Globus pallidus (tissue), 1 donor: ENCODE measurements around the gene USP14.
"Not testable (repeated sequence)": the region's sequence is repeated elsewhere in the genome, so short reads cannot be mapped to it uniquely, and the experiment has no call there.

Experiments used
- DNase-seq: peaks from one replicate; pipeline ENCODE4 v3.0.0-alpha.2; 2015; ENCODE audit warnings: low spot score

The USP14 gene

DNA sequence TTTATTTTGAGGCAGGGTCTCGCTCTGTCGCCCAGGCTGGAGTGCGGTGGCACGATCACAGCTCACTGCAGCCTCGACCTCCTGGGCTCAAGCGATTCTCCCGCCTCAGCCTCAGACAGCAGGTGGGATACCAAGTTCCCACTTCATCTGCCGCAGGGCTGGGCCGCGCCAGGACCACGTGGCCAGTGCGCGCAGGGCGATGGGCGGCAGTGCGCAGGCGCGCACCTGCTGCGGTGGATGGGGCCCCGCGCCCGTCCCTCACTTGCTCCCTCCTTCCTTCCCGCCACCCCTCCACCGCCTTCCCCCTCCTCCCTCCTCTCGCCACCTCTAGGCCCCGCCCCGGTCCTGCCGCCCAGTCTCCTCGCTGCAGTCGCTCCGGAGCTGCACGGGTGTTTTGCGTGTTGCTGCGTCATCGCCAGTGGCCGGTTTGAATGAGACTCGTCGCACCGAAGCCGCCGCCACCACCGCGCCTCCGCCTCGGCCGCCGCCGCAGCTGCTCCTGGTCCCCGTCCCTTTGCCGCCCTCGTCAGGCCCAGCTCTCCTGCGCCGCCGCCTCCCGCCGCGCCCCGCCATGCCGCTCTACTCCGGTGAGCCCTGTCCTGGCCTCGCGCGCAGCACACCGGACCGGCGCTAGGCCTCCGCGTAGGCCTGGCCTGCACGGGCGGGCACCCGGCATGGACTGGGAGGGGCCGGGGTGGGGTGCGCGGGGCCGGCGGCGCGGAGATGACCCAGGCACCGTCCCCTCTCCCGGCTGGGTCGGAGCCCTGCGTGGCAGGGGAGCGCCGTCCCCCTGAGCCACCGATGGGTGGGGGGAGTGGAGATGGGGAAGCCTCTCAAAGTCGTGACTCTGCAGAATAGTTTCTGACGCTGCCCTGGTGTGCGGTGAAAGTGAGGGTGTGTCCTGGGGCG is at the start of gene USP14:
TSS of gene USP14 (plus strand) at position 430 of the 909 bp plus-strand sequence. CDS start at position 572, 142 bp downstream.
- peak; percentile 95 for DNase-seq

DNA sequence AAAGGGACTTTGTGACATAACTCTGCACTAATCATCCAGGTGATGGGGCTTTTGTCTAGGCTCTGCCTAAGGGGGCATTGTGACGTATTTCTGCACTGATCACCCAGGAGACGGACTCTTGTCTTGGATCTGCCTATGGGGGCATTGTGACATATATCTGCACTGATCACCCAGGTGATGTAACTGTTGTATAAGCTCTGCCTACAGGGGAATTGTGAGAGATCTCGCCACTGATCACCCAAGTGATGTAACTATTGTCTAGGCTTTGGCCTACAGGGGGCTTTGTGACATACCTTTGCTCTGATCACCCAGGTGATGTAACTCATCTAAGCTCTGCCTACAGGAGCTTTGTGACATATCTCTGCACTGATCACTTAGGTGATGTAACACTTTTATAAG is 49.7 kb upstream of the USP14 start:
- DNase-seq, result not testable (repeated sequence)

- DNase-seq, result not testable (repeated sequence)
Observed at GRCh38 chr18:109130-109921, 49.0 kb upstream of the USP14 start.

DNA sequence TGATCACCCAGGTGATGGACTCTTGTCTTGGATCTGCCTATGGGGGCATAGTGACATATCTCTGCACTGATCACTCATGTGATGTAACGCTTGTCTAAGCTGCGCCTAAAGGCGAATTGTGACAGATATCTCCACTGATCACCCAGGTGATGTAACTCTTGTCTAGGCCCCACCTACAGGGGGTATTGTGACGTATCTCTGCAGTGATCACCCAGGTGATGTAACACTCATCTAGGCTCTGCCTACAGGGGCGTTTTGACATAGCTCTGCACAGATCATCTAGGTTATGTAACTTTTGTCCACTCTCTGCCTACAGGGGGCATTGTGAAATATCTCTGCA is 48.5 kb upstream of the USP14 start:
- not testable (repeated sequence) for DNase-seq

DNA sequence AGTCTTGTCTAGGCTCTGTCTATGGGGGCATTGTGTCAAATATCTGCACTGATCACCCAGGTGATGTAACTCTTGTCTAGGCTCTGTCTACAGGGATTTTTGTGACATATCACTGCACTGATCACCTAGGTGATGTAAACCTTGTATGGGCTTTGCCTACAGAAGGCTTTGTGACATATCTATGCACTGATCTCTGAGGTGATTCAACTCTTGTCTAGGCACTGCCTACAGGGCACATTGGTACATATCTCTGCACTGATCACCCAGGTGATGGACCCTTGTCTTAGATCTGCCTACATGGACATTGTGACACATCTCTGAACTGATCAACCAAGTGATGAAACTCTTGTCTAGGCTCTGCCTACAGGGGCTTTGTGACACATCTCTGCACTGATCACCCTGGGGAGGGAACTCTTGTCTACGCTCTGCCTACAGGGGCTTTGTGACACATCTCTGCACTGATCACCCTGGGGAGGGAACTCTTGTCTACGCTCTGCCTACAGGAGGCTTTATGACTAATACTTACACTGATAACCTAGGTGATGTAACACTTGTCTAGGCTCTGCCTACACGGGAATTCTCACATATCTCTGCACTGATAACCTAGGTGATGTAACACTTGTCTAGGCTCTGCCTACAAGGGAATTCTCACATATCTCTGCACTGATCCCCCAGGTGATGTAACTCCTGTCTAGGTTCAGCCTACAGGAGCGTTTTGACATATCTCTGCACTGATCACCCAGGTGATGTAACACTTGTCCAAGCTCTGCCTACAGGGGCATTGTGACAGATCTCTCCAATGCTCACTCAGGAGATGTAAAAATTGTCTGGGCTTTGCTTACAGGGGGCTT is 47.8 kb upstream of the USP14 start:
- not testable (repeated sequence) for DNase-seq

DNA sequence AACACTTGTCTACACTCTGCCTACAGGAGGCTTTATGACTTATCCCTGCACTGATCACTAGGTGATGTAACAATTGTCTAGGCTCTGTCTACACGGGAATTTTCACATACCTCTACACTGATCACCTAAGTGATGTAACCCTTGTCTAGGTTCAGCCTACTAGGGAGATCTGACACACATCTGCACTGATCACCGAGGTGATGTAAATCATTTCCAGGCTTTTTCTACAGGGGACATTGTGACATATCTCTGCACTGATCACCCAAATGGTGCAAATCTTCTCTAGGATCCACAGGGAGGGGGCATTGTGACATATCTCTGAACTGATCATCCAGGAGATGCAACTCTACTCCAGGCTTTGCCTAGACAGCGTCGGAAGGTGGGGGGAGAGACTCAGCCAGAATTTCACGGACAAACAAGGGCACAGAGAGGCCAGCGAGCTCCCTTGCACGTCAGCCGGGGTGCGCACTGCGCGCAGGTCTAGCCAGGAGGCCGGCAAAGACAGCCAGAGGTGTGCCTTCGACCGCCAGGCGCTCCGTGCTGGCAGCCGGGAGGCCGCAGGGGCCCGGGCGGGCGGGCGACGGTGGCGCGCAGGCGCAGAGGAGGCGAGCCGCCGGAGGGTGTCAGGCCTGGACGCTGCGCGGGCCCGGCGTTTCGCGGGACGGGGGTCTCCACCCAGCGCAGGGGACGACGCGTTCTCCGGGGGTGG is 46.9 kb upstream of the USP14 start:
- peak; percentile 70 for DNase-seq

DNA sequence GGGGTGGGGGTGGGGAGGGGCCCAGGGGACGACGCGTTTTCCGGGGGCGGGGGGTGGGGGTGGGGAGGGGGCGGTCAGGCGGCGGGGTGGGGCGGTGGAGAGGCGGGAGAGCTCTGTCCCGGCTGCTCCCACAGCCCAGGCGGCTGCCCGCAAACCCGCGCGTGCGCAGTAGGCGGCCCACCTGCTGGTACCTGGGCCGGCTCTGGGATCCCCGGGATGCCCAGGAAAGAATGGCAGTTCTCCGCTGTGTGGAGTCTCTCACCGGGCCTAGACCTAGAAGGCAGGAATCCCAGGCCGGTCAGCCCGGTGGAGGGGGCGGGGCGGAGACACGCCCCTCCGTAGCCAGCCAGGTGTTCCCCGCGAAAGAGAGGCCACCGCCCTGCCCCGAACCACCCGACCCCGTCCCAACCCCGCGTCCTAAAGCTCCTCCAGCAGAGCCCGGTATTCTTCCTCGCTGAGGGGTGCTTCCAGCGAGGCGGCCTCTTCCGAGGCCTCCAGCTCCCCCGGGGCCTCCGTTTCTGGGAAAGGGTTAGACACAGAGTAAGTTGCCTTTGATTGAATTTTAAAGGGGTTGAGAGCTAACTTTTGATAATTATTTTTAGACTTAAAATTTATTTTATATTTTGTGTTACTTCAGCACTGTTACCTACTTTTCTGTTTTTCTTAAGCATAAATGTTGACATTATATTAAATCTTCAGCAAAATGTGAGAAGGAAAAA is 46.2 kb upstream of the USP14 start:
- not testable (repeated sequence) for DNase-seq

GRCh38 chr18:120539-121260 is 37.7 kb upstream of the USP14 start:
- DNase-seq, result not testable (repeated sequence)

DNA sequence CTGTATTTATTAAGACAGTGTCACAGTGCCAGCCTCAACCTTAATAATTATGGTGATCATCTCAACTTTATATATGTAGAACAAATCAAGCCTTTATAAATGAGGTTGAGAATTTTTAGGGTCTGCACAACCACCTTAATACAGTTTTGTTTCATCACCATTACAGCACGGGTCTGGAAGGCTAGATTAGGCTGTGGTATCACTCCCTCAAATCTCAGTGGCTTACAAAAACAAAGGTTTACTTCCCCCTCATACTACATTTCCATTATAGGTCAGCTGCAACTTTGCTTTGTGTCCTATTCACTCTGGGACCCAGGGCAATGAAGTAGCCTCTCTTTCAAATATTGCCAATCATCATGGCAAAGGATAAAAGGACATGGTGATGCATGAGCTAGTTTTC is 23.3 kb upstream of the USP14 start:
- no peak for DNase-seq

DNA sequence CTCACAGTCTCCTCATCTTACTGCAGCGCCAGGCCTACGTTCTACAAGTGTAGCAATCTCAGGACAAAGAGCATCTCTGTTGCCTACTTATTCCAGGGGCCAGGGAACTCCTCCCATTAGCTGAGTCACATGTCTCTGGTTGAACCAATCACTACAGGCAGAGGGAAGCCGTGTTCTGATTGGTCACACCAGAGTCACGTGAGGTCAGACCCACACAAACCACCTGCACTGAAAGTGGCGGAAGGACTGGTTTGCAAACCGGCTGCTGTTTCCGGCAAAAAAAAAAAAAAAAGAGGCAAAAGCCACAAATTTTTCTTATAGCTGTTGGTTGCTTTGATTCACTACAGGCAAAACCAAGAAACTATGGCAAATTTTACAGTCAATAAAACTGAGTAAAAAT is 21.9 kb upstream of the USP14 start:
- DNase-seq, result no peak

DNA sequence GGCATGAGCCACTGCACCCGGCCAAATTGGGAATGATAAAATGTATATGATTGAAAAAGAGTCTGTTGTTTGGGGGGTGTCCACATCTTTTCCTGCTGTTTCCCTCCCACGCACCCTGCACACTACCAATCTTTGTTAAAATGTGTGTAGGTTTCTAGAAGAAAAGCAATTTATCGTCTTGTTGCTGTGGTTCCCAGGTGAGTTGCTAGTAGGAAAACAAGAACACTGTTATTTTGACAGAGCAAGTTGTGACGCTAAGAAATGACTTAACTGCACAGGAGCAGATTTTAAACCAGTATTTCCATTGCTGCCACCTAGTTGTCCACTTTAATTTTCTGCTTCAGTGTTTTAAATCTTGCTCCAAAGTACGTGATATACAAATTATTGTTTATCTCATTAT is 21.0 kb upstream of the USP14 start:
- DNase-seq, result no peak

GRCh38 chr18:140670-141266 is 17.6 kb upstream of the USP14 start:
- DNase-seq, result no peak

DNA sequence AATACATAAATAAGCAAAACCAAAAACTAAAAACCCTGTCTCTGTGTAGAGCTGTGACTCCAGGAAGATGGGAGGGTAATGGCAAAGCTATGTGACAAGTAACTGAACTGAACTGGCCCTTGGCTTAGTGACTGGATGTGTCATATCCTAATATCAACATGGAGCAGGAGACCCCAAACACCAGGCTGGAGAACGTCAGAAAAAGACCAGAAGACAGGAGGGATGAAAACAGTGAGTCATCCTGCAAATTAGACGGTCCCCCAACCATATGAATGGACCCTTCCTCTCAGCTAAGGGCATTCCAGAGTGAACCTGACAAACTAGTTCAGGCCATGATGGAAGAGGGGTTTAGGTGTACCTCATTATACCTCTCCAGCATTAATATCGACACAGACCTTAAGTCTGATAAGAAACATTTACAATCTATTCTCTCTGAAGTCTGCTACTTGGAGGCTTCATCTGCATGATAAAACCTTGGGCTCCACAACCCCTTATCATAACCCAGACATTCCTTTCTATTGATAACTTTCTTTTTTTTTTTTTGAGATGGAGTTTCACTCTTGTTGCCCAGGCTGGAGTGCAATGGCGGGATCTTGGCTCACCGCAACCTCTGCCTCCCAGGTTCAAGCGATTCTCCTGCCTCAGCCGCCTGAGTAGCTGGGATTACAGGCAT is 15.6 kb upstream of the USP14 start:
- DNase-seq, result not testable (repeated sequence)

- no peak for DNase-seq
Observed at GRCh38 chr18:148841-149240, 9.5 kb upstream of the USP14 start.

DNA sequence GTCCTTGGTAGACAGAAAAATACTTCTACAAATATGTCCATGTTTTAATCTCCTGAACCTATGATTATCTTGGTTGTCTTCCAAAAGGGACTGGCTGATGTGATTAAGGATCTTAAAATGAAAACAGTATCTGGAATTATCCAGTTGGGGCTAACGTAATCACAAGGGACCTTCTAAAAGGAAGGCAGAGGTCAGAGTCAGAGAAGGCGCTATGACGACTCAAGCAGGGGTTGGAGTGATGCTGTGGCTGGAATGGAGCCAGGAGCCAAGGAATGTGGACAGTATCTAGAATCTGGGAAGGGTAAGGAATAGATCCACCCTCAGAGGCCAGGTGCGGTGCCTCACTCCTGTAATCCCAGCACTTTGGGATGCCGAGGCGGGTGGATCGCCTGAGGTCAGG is 4.2 kb upstream of the USP14 start:
- no peak for DNase-seq

GRCh38 chr18:155688-156087 is 2.7 kb upstream of the USP14 start:
- no peak for DNase-seq

DNA sequence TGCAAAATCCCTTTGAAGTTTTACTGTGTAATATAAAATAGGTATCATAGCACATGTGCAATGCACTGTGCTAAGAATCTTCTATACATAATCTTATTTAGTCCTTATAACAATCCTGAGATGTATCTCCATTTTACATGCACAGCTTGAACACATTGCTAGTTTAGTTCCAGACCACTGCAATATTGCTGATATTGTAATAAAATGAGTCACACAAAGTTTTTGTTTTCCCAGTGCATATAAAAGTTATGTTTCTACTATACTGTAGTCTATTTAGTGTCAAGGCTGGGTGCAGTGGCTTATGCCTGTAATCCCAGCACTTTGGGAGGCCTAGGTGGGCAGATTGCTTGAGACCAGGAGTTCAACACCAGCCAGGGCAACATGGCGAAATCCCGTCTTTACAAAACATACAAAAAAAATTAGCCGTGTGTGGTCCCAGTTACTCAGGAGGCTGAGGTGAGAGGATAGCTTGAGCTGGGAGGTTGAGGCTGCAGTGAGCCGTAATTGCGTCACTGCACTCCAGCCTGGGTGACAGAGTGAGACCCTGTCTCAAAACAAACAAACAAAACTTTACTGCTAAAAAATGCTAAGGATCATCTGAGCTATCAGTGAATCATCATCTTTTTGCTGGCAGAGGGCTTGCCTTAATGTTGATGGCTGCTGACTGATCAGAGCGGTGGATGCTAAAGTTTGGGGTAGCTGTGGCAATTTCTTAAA is 1.7 kb upstream of the USP14 start:
- DNase-seq, result no peak

GRCh38 chr18:159037-159652 is 788 bp downstream of the USP14 start:
- peak; percentile 21 for DNase-seq
